NCI-H526 treated with DMSO at 0.1 percent for 48 hours (cell line): Measurements from ENCODE around the gene RFX2.
"Not testable (repeated sequence)": the region's sequence is repeated elsewhere in the genome, so short reads cannot be mapped to it uniquely, and the experiment has no call there.

ENCODE experiments used
- DNase-seq: peaks from one replicate; lab custom pipeline; 2025; lab: John Stamatoyannopoulos, UW

RFX2 gene

GRCh38 chr19:6038634-6039405 lies 71.5 kb downstream of the RFX2 start:
- no peak for DNase-seq

DNA sequence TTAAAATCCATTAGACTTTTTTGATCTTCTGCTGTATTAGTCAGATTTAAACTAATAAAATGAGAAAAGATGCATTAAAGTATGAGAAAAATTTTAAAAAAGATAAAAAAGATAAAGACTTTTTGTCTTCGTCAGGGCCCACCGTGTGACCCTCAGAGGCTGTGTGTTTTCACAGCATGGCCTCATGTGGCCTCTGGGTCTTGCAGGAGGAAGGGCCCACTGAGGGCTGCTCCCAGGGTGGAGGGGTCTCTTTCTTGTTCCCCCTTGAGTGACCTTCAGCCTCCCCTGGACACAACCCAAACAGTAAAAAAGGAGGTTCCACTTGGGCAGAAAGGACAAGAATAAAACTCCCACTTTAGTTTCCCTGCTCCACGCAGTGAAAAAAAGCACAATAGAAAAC lies 75.3 kb downstream of the RFX2 start:
- DNase-seq: no peak

DNA sequence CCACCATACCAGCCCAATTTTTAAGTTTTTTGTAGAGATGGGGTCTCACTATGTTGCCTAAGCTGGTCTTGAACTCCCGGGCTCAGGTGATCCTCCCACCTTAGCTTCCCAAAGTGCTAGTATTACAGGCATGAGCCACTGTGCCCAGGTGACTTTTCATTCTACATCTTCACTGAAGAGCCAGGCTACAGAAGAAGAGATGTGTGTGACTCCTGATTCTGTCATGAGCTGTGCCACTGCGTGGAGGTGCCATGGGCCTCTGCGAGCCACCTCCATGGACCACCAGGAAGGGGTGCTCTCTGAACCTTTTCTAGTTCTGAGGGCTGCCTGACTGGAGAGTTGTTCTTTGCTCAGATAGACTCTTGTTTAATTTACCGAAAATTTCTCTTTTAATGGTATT lies 75.8 kb downstream of the RFX2 start:
- DNase-seq: no peak

- no peak for DNase-seq
These were observed 76.5 kb downstream of the RFX2 start for GRCh38 chr19:6033744-6034264.

DNA sequence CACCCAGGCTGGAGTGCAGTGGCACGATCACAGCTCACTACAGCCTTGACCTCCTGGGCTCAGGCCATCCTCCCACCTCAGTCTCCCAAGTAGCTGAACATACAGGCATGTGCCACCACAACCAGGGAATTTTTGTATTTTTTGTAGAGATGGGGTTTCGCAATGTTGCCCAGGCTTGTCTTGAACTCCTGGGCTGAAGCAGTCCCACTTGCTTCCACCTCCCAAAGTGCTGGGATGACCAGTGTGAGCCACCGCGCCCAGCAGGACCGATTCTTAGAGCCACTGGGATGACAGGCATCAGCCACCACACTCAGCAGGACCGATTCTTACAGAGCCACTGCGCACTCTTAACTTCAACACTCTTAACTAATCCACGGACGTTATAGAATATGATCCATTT lies 77.5 kb downstream of the RFX2 start:
- DNase-seq: no peak

DNA sequence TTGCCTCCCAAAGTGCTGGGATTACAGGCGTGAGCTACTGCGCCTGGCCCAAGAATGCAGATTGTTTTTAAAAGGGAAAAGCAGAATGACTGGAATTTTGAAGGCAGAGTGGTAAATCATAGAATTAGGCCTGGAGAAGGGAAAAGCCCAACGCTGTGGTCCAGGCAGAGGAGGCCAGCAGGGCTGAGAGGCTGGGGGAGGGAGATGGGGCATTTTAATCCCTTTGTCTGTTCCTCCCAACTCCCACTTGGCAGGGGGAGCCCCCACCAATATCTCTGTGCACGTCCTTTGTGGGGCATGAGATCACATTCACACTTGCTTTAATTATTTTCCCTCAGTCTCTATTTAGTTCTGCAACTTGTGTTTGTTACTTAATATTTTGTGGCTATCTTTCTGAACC lies 77.9 kb downstream of the RFX2 start:
- no peak for DNase-seq

GRCh38 chr19:6030214-6030507 lies 80.1 kb downstream of the RFX2 start:
- DNase-seq: no peak

GRCh38 chr19:6026390-6027227 lies 83.7 kb downstream of the RFX2 start:
- no peak for DNase-seq

DNA sequence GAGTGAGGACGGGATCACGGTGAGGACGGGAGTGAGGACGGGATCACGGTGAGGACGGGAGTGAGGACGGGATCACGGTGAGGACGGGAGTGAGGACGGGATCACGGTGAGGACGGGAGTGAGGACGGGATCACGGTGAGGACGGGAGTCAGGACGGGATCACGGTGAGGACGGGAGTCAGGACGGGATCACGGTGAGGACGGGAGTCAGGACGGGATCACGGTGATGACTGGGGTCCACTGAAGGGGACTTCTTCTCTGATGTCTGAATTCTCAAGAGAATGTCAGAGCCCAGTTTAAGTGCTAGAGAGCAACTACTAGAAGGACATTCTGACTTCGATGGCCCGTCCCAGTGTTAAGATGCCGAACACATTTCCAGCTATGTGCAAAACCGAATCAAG lies 85.5 kb downstream of the RFX2 start:
- DNase-seq: not testable (repeated sequence)

- DNase-seq: no peak
These were observed 86.4 kb downstream of the RFX2 start for GRCh38 chr19:6023936-6024335.

DNA sequence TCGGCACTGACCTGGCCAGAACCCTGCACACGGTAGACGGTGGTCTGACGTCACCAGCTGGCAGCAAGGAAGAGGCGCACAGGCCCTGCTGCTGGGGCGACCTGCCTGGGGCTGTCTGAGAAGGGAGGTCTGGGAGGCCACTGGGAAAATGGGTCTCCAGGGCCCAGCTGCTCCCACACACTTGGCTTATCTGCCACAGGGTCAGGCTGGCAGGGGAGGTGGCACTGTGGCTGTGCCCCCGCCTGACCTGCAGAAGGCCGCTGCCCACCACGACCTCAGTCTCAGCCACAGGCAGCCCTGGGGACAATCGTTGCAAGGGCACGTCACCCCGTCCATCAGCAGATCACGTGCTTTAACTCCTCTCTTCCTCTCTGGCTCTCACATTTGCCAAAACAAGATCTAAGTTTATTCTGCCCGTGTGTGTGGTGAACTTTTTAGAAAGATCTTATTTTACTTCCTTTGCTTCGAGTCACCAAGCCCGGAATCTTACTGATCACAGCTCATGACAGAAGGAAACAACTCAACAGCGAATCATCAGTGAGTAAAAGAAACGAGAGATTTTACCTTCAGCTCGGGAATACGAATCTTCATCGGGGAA lies 87.1 kb downstream of the RFX2 start:
- no peak for DNase-seq

GRCh38 chr19:6022570-6023064 lies 87.7 kb downstream of the RFX2 start:
- no peak for DNase-seq

GRCh38 chr19:6021878-6022569 lies 88.3 kb downstream of the RFX2 start:
- peak; percentile 51 for DNase-seq

DNA sequence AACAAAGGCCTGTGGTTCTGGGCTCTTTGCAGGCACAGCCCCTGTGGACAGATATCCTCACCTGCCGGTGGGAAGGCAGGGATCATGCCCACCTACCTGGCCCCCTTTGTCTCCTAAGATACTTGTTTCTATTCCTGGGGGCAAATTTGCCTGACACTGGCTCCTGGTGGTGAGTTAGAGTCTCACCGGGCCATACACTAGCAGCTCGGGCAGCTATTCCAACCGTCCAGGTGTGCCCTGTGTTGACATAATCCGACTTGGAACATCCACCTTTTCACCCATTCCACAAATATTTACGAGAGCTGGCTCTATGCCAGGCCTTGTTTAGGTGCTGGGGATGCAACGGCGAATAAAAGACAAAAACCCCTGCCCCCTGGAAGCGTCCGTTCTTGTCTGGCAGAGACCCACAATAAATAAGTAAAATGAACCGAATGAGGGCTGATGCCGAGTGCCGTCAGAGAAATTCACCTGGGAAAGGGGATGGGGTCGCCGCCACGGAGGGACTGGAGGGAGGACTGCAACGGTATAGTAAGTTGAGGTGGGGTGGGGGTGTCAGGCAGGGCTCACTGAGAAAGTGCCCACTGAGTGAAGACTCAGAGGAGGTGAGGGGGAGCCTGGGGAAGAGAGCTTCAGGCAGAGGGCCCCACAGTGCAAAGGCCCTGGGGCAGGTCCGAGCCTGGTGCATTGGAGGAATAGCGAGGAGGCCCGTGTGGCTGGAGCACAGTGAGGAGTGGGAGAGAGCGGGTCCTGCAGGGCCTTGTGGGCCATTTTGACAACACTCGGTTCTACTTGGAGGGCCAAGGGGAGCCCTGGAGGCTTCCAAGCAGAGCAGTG lies 89.1 kb downstream of the RFX2 start:
- peak; percentile 44 for DNase-seq

DNA sequence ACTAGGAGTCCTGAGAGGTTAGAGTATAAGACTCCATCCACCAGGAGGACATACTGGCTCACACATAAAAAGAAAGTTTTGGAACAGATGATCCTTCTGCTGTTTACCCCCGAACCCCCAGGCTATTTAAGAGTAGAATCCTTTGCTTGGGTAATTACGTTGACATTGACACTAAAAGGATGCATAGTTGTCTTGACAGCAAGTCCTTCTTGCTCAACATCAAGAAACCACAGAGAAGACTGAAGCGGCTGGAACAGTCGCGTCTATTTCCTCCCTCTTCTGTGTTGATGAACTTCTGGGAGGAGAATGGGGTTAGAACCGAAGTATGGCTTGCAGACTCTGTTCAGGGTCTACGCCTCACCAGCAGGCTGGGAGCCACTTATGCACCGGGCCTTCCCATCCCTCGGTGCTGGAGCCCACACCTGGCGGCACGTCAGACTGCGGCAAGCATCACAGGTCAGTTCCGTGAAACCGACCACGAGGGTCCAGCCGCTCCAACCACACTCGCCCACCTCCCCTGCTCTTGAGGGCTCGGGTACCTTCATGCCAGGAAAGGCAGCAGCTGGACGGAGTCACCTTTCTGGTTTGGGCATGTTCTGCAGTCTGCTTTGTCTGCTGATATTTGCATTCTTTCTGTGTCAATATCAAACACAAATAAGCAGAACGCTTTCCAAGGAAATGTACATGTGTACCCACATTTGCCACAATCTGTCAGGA lies 90.0 kb downstream of the RFX2 start:
- DNase-seq: peak; percentile 52

- no peak for DNase-seq
These were observed 91.5 kb downstream of the RFX2 start for GRCh38 chr19:6018786-6019185.

DNA sequence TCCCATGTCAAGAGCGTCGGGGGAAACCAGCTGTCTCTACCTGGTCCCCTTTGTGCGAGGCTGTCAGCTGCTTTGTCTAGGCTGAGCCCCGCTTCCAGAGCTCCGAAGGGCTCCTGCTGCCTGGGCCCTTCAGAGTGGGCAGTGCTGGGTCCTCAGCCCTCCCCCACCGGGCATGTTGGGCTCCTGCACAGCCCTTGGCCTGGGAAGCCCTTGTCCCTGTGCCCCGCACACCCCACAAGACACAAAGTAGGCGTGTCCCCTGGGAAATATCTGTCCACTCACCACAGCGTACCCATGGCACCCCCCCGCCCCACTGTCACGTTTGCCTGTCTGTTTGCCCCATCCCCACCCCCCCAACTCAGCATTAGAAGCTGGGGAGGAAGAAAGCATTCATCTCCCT lies 92.7 kb downstream of the RFX2 start:
- no peak for DNase-seq

- DNase-seq: no peak
These were observed 94.3 kb downstream of the RFX2 start for GRCh38 chr19:6015841-6016545.

DNA sequence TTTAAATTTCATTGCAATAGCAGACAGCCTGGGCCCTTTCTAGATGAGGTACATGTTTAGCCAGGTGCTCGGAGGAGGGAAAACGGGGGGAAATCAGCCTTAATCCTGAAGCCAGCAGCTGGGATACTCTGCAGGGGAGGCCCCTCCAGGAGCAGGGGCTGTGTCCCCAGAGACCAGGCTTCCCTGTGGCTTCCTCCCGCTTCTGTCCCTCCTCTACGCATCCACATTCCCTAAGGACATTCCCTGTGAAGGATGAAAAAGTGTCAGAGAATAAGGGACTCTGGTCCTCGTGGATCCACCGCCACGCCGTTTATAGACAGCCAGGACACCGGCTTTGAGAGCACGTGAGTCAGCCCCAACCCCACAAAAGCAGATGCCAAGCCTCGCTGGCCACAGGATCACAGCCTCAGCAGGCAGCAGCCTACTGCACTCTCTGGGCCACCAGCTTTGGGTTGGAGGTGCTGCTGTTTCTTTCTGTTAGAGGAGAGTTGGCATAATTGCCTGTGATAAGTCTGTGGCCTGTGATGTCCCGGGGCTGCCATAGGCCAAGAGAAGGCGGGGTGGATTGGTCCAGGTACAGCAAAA lies 95.7 kb downstream of the RFX2 start:
- DNase-seq: no peak
